Measurements from ENCODE around the gene SCLY. TPM values are rescaled to one million over a fixed set of nuclear protein-coding genes. Genes with fewer than 3 reads are reported as not detected.

Gene SCLY
- total RNA-seq, 2 donors from 2014 or later, result 10.2 to 36.9 TPM

GRCh38 chr2:238082827-238083226 is 22.0 kb downstream of the SCLY start:
- H3K4me3 ChIP-seq, result no peak overlapping the region
- no peaks in the 10 kb centered on the region for H3K27me3 ChIP-seq
- no peaks in the 10 kb centered on the region for H3K4me1 ChIP-seq
- H3K9me3 ChIP-seq, result no peaks in the 10 kb centered on the region
- no peak for DNase-seq
- H3K27ac ChIP-seq, result no peak overlapping the region
- TF ChIP-seq CTCF (IDR thresholded peaks at IDR 0.05), result no peak
- H3K9ac ChIP-seq (ENCODE audit: low read depth in 2 of 2, low read length in 2 of 2), result no peak overlapping the region
- H3K36me3 ChIP-seq, result no peaks in the 10 kb centered on the region
- intact Hi-C loops (cut with DNase I), result no loop called here

GRCh38 chr2:238083919-238084318 is 23.1 kb downstream of the SCLY start:
- H3K9me3 ChIP-seq, result no peaks in the 10 kb centered on the region
- H3K36me3 ChIP-seq, result no peaks in the 10 kb centered on the region
- H3K9ac ChIP-seq (ENCODE audit: low read depth in 2 of 2, low read length in 2 of 2), result no peak overlapping the region
- no peak overlapping the region for H3K27ac ChIP-seq
- no peak overlapping the region for H3K4me3 ChIP-seq
- no peaks in the 10 kb centered on the region for H3K4me1 ChIP-seq
- intact Hi-C loops (cut with DNase I), result no loop called here
- no peak for TF ChIP-seq CTCF (IDR thresholded peaks at IDR 0.05)
- no peak for DNase-seq
- no peaks in the 10 kb centered on the region for H3K27me3 ChIP-seq

- Histone ChIP-seq H3K27me3 (no peaks in the 10 kb centered on the region), H3K4me1 (no peaks in the 10 kb centered on the region), H3K27ac (no peak overlapping the region), H3K36me3 (no peaks in the 10 kb centered on the region), H3K9me3 (no peaks in the 10 kb centered on the region), H3K9ac (ENCODE audit: low read depth in 2 of 2, low read length in 2 of 2) (no peak overlapping the region), H3K4me3 (no peak overlapping the region)
- intact Hi-C loops (cut with DNase I), result no loop called here
- TF ChIP-seq CTCF (IDR thresholded peaks at IDR 0.05), result no peak
- DNase-seq, result no peak
Measured at GRCh38 chr2:238084761-238085160, 24.0 kb downstream of the SCLY start.

GRCh38 chr2:238085899-238086298 is 25.1 kb downstream of the SCLY start:
- no peaks in the 10 kb centered on the region for H3K27me3 ChIP-seq
- no peak for TF ChIP-seq CTCF (IDR thresholded peaks at IDR 0.05)
- H3K9ac ChIP-seq (ENCODE audit: low read depth in 2 of 2, low read length in 2 of 2), result no peak overlapping the region
- no peaks in the 10 kb centered on the region for H3K4me1 ChIP-seq
- no peak for DNase-seq
- no peak overlapping the region for H3K4me3 ChIP-seq
- intact Hi-C loops (cut with DNase I), result no loop called here
- no peaks in the 10 kb centered on the region for H3K36me3 ChIP-seq
- H3K27ac ChIP-seq, result no peak overlapping the region
- H3K9me3 ChIP-seq, result no peaks in the 10 kb centered on the region

GRCh38 chr2:238087211-238087610 is 26.4 kb downstream of the SCLY start:
- no peaks in the 10 kb centered on the region for H3K9me3 ChIP-seq
- no peak overlapping the region for H3K4me3 ChIP-seq
- TF ChIP-seq CTCF (IDR thresholded peaks at IDR 0.05), result no peak
- no peak for DNase-seq
- intact Hi-C loops (cut with DNase I), result no loop called here
- no peaks in the 10 kb centered on the region for H3K36me3 ChIP-seq
- H3K4me1 ChIP-seq, result no peaks in the 10 kb centered on the region
- no peak overlapping the region for H3K27ac ChIP-seq
- no peak overlapping the region for H3K9ac ChIP-seq (ENCODE audit: low read depth in 2 of 2, low read length in 2 of 2)
- H3K27me3 ChIP-seq, result no peaks in the 10 kb centered on the region

GRCh38 chr2:238090887-238091286 is 30.1 kb downstream of the SCLY start:
- no peaks in the 10 kb centered on the region for H3K4me1 ChIP-seq
- no peak overlapping the region for H3K9ac ChIP-seq (ENCODE audit: low read depth in 2 of 2, low read length in 2 of 2)
- intact Hi-C loops (cut with DNase I), result no loop called here
- H3K27ac ChIP-seq, result no peak overlapping the region
- H3K27me3 ChIP-seq, result no peaks in the 10 kb centered on the region
- H3K4me3 ChIP-seq, result no peak overlapping the region
- no peaks in the 10 kb centered on the region for H3K9me3 ChIP-seq
- TF ChIP-seq CTCF (IDR thresholded peaks at IDR 0.05), result no peak
- no peak for DNase-seq
- H3K36me3 ChIP-seq, result no peaks in the 10 kb centered on the region
